ENCODE results near the gene DNAH10.
A peak's percentile ranks its signal among the peaks of the same experiment; 100 is the strongest.

DNAH10 gene

GRCh38 chr12:123939716-123940626, 177.9 kb downstream of the DNAH10 start:
- TF ChIP-seq CTCF (conservative IDR thresholded peaks at IDR 0.05), result no peak
- no peak for TF ChIP-seq ZFX (IDR thresholded peaks at IDR 0.05)

GRCh38 chr12:123940627-123940966, 178.5 kb downstream of the DNAH10 start:
- H3K27ac ChIP-seq, result no peak overlapping the region
- TF ChIP-seq ZFX (IDR thresholded peaks at IDR 0.05), result no peak
- TF ChIP-seq CTCF (conservative IDR thresholded peaks at IDR 0.05), result no peak

More at GRCh38 chr12:123939716-123940626, 177.9 kb downstream of the DNAH10 start:
- no peak overlapping the region for H3K27ac ChIP-seq

GRCh38 chr12:123941000-123941399, 178.9 kb downstream of the DNAH10 start:
- no peak for TF ChIP-seq CTCF (conservative IDR thresholded peaks at IDR 0.05)
- TF ChIP-seq ZFX (IDR thresholded peaks at IDR 0.05), result no peak
- H3K27ac ChIP-seq, result no peak overlapping the region

- no peak overlapping the region for H3K27ac ChIP-seq
- no peak for TF ChIP-seq CTCF (conservative IDR thresholded peaks at IDR 0.05)
- no peak for TF ChIP-seq ZFX (IDR thresholded peaks at IDR 0.05)
Measured at GRCh38 chr12:123941624-123942237, 179.6 kb downstream of the DNAH10 start.

- H3K27ac ChIP-seq, result no peak overlapping the region
- TF ChIP-seq CTCF (conservative IDR thresholded peaks at IDR 0.05) (no peak), ZFX (IDR thresholded peaks at IDR 0.05) (no peak)
Measured at GRCh38 chr12:123942238-123942653, 180.1 kb downstream of the DNAH10 start.

GRCh38 chr12:123942911-123943648, 181.0 kb downstream of the DNAH10 start:
- TF ChIP-seq ZFX (IDR thresholded peaks at IDR 0.05), result no peak
- TF ChIP-seq CTCF (conservative IDR thresholded peaks at IDR 0.05), result no peak
- H3K27ac ChIP-seq, result peak overlapping the region; percentile 47

Measured in C4-2B (cell line).